ENCODE measurements around the gene CD79B. TPM values are rescaled to one million over a fixed set of nuclear protein-coding genes. Genes with fewer than 3 reads are reported as not detected.
A peak's percentile ranks its signal among the peaks of the same experiment; 100 is the strongest.

CD79B gene
- total and polyA plus RNA-seq, 10 of the 15 experiments (the other 5 are each of a cell fraction or from before 2014, with no cell fraction given): 17.5 to 148 (median 79.1) TPM

DNA sequence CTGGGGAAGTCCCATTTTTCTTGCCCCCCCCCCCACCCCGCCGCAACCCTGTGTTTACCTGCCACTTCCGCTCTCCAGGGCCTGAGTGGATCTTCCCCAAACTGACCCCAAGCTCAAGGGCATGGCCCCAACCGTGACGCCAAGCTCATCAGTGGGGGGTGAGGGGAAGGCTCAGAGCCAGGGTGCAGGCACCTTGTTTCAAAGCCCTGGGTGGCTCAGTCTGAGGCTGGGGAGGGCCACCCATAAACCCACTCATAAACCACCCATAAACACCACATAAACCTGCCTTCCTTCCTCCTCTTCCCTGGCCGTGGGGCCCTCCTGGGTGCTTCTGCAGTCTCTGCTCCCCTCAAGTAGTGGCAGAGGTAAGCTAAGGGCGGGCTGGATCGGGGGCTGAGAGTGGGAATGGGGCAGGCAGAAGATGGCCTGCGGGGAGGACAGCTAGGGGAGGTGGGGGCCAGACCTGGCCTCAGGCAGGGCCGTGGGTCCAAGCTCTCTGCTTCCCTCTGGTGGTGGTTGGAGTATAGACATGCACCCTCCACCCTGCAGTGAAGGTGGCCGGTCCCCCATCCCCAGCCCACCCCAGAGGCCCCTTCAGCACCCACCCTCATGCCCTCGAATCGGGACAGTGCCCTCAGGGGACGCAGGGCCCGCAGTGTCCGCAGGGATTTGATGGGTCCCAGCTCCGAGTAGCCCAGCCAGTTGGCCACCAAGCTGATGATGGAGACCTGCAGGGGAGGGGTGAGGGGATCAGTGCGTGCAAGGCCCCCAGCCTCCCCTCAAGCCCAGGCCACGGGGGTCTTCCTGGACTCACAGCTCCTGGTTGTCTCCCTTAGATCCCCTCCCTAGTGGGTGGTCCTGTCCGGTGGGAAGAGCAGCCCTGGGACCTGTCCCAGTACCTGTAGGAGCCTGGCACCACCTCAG lies 14.6 kb upstream of the CD79B start (continued):
- TF ChIP-seq, protein P1, sequence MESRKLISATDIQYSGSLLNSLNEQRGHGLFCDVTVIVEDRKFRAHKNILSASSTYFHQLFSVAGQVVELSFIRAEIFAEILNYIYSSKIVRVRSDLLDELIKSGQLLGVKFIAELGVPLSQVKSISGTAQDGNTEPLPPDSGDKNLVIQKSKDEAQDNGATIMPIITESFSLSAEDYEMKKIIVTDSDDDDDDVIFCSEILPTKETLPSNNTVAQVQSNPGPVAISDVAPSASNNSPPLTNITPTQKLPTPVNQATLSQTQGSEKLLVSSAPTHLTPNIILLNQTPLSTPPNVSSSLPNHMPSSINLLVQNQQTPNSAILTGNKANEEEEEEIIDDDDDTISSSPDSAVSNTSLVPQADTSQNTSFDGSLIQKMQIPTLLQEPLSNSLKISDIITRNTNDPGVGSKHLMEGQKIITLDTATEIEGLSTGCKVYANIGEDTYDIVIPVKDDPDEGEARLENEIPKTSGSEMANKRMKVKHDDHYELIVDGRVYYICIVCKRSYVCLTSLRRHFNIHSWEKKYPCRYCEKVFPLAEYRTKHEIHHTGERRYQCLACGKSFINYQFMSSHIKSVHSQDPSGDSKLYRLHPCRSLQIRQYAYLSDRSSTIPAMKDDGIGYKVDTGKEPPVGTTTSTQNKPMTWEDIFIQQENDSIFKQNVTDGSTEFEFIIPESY (IDR thresholded peaks at IDR 0.05): no peak
- TF ChIP-seq LARP7 (IDR thresholded peaks at IDR 0.05) (no peak), NFYA (IDR thresholded peaks at IDR 0.05; ENCODE audit: borderline replicate concordance, low read depth, low read length) (no peak), CBFB (IDR thresholded peaks at IDR 0.05; ENCODE audit: low read depth) (no peak), NR2F1 (conservative IDR thresholded peaks at IDR 0.05) (peak; percentile 82), POLR2AphosphoS5 (IDR thresholded peaks at IDR 0.05; ENCODE audit: low read length) (no peak), YY1 (IDR thresholded peaks at IDR 0.05; ENCODE audit: low read depth, low read length) (peak; percentile 52; the same call in 1 of the 2 replicates), SMAD5 (IDR thresholded peaks at IDR 0.05; ENCODE audit: low read depth) (no peak), NFIC (IDR thresholded peaks at IDR 0.05; ENCODE audit: low read depth, low read length) (no peak), MYB (IDR thresholded peaks at IDR 0.05; ENCODE audit: borderline replicate concordance, low read depth, low read length) (no peak), POU2F2 (IDR thresholded peaks at IDR 0.05; ENCODE audit: borderline replicate concordance, low read depth, low read length) (0 out of 3 replicates have a peak, but pooled peaks have one; percentile 24), SMAD1 (IDR thresholded peaks at IDR 0.05; ENCODE audit: low read depth, partially characterized antibody) (no peak), SPI1 (IDR thresholded peaks at IDR 0.05; ENCODE audit: borderline replicate concordance, insufficient read depth, low read depth, low read length) (peak; percentile 60; the same call in 1 of the 2 replicates), TCF7 (IDR thresholded peaks at IDR 0.05; ENCODE audit: borderline replicate concordance) (no peak), EED (IDR thresholded peaks at IDR 0.05; ENCODE audit: low read depth) (no peak), TCF12 (IDR thresholded peaks at IDR 0.05; ENCODE audit: low read depth, low read length) (no peak), ZNF274 (IDR thresholded peaks at IDR 0.05; ENCODE audit: insufficient read depth, insufficient read length) (no peak)
- TF ChIP-seq, protein P2, sequence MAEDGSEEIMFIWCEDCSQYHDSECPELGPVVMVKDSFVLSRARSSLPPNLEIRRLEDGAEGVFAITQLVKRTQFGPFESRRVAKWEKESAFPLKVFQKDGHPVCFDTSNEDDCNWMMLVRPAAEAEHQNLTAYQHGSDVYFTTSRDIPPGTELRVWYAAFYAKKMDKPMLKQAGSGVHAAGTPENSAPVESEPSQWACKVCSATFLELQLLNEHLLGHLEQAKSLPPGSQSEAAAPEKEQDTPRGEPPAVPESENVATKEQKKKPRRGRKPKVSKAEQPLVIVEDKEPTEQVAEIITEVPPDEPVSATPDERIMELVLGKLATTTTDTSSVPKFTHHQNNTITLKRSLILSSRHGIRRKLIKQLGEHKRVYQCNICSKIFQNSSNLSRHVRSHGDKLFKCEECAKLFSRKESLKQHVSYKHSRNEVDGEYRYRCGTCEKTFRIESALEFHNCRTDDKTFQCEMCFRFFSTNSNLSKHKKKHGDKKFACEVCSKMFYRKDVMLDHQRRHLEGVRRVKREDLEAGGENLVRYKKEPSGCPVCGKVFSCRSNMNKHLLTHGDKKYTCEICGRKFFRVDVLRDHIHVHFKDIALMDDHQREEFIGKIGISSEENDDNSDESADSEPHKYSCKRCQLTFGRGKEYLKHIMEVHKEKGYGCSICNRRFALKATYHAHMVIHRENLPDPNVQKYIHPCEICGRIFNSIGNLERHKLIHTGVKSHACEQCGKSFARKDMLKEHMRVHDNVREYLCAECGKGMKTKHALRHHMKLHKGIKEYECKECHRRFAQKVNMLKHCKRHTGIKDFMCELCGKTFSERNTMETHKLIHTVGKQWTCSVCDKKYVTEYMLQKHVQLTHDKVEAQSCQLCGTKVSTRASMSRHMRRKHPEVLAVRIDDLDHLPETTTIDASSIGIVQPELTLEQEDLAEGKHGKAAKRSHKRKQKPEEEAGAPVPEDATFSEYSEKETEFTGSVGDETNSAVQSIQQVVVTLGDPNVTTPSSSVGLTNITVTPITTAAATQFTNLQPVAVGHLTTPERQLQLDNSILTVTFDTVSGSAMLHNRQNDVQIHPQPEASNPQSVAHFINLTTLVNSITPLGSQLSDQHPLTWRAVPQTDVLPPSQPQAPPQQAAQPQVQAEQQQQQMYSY (CRISPR knock-in tag; IDR thresholded peaks at IDR 0.05): no peak
- TF ChIP-seq, protein P3, sequence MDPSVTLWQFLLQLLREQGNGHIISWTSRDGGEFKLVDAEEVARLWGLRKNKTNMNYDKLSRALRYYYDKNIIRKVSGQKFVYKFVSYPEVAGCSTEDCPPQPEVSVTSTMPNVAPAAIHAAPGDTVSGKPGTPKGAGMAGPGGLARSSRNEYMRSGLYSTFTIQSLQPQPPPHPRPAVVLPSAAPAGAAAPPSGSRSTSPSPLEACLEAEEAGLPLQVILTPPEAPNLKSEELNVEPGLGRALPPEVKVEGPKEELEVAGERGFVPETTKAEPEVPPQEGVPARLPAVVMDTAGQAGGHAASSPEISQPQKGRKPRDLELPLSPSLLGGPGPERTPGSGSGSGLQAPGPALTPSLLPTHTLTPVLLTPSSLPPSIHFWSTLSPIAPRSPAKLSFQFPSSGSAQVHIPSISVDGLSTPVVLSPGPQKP (IDR thresholded peaks at IDR 0.05; ENCODE audit: low read depth, low read length): no peak; the same call in 1 of the 2 replicates
- TF ChIP-seq, protein P4, sequence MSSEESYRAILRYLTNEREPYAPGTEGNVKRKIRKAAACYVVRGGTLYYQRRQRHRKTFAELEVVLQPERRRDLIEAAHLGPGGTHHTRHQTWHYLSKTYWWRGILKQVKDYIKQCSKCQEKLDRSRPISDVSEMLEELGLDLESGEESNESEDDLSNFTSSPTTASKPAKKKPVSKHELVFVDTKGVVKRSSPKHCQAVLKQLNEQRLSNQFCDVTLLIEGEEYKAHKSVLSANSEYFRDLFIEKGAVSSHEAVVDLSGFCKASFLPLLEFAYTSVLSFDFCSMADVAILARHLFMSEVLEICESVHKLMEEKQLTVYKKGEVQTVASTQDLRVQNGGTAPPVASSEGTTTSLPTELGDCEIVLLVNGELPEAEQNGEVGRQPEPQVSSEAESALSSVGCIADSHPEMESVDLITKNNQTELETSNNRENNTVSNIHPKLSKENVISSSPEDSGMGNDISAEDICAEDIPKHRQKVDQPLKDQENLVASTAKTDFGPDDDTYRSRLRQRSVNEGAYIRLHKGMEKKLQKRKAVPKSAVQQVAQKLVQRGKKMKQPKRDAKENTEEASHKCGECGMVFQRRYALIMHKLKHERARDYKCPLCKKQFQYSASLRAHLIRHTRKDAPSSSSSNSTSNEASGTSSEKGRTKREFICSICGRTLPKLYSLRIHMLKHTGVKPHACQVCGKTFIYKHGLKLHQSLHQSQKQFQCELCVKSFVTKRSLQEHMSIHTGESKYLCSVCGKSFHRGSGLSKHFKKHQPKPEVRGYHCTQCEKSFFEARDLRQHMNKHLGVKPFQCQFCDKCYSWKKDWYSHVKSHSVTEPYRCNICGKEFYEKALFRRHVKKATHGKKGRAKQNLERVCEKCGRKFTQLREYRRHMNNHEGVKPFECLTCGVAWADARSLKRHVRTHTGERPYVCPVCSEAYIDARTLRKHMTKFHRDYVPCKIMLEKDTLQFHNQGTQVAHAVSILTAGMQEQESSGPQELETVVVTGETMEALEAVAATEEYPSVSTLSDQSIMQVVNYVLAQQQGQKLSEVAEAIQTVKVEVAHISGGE (CRISPR knock-in tag; IDR thresholded peaks at IDR 0.05): no peak

Measured in GM12878 (cell line).